Panc1 (cell line): ENCODE data around the gene LMNTD1.

ENCODE experiments used
- CTCF ChIP-seq: fragments of 450-650 bp; IDR thresholded peaks from 2 replicates; pipeline ENCODE4 v1.5.1; 2017; ENCODE audit warnings: mild to moderate bottlenecking
- POLR2AphosphoS5 ChIP-seq: IDR thresholded peaks from 2 replicates; pipeline ENCODE4 v1.6.1; 2012; ENCODE audit warnings: mild to moderate bottlenecking, low read depth, low read length, moderate library complexity

- no peak for TF ChIP-seq CTCF
- TF ChIP-seq POLR2AphosphoS5: no peak
Observed at GRCh38 chr12:25526778-25527177, 26.3 kb downstream of the LMNTD1 start.
